ENCODE data around the gene DPF3.

- no peak for TF ChIP-seq CTCF (conservative IDR thresholded peaks at IDR 0.05 in 1 of 2, IDR thresholded peaks at IDR 0.05 in 1 of 2; ENCODE audit: low read depth in 1 of 2, low read length in 2 of 2)
- TF ChIP-seq EZH2 (IDR thresholded peaks at IDR 0.05; ENCODE audit: low read length, missing control alignments), result no peak
Observed at GRCh38 chr14:72906316-72906715, 12.4 kb upstream of the DPF3 start.

Data from fibroblast of lung (primary cell).